Measurements from ENCODE around the gene NDUFA3.
"Not testable (repeated sequence)": the region's sequence is repeated elsewhere in the genome, so short reads cannot be mapped to it uniquely, and the experiment has no call there.

NDUFA3 gene

GRCh38 chr19:54102421-54103169 is at the start of gene NDUFA3:
Gene NDUFA3 (plus strand): TSS chr19:54102855. CDS start chr19:54102879, 24 bp downstream.
- peak within 1 kb of the TSS; percentile 96 for H3K27ac Mint-ChIP-seq
- H3K4me1 Mint-ChIP-seq (ENCODE audit: low read depth), result peaks cover 22% of the 10 kb centered on the region
- peaks cover 23% of the 10 kb centered on the region for H3K36me3 Mint-ChIP-seq (ENCODE audit: low read depth)
- no peaks in the 10 kb centered on the region for H3K9me3 Mint-ChIP-seq
- peak within 1 kb of the TSS; percentile 98 for H3K4me3 Mint-ChIP-seq
- H3K27me3 Mint-ChIP-seq, result no peaks in the 10 kb centered on the region

DNA sequence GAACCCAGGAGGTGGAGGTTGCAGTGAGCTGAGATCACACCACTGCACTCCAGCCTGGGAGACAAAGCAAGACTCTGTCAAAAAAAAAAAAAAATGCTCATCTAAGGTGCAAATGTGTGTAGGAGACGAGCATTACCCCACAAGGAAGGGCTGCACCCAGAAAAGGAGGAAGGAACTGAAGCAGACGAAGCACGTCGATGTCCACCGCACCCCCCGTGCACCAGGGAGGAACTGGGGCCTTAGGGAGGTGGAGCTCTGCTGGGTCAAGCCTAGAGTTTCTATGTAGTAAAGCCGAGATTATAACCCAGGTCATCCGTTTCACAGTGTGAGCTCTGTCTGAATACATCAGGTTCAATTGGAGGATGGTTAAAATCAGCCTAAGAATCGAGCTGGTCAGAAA is 40.0 kb upstream of the NDUFA3 start:
- no peak overlapping the region for H3K4me3 Mint-ChIP-seq
- H3K27ac Mint-ChIP-seq, result no peak overlapping the region
- no peaks in the 10 kb centered on the region for H3K9me3 Mint-ChIP-seq

GRCh38 chr19:54063350-54064116 is 39.1 kb upstream of the NDUFA3 start, which contains the start of gene VSTM1:
Gene VSTM1 (minus strand): TSS chr19:54063897. CDS start chr19:54063777, 120 bp downstream.
- H3K4me3 Mint-ChIP-seq, result no peak within 1 kb of the TSS
- H3K27me3 Mint-ChIP-seq, result peaks cover 16% of the 10 kb centered on the region
- no peak within 1 kb of the TSS for H3K27ac Mint-ChIP-seq
- no peaks in the 10 kb centered on the region for H3K36me3 Mint-ChIP-seq (ENCODE audit: low read depth)
- H3K9me3 Mint-ChIP-seq, result no peaks in the 10 kb centered on the region
- no peaks in the 10 kb centered on the region for H3K4me1 Mint-ChIP-seq (ENCODE audit: low read depth)

More for the DNA sequence above, 40.0 kb upstream of the NDUFA3 start:
- no peaks in the 10 kb centered on the region for H3K4me1 Mint-ChIP-seq (ENCODE audit: low read depth)
- peaks cover 16% of the 10 kb centered on the region for H3K27me3 Mint-ChIP-seq
- H3K36me3 Mint-ChIP-seq (ENCODE audit: low read depth), result no peaks in the 10 kb centered on the region

DNA sequence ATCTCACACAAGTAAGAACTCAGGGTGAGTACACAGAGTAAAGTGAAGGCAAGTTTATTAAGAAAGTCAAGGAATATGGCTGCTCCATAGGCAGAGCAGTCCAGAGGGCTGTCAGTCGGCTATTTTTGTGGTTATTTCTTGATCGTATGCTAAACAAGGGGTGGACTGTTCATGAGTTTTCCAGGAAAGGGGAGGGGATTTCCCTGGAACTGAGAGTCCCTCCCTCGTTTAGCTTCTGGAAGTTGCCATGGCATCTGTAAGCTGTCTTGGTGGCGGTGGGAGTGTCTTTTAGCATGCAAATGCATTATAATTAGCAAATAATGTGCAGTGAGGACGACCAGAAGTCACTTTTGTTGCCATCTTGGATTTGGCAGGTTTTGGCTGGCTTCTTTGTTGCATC is 33.2 kb upstream of the NDUFA3 start:
- H3K4me3 Mint-ChIP-seq, result no peak overlapping the region
- no peaks in the 10 kb centered on the region for H3K36me3 Mint-ChIP-seq (ENCODE audit: low read depth)
- H3K27ac Mint-ChIP-seq, result no peak overlapping the region
- no peaks in the 10 kb centered on the region for H3K4me1 Mint-ChIP-seq (ENCODE audit: low read depth)
- no peaks in the 10 kb centered on the region for H3K9me3 Mint-ChIP-seq
- H3K27me3 Mint-ChIP-seq, result peaks cover 7% of the 10 kb centered on the region

- no peak overlapping the region for H3K4me3 Mint-ChIP-seq
- no peaks in the 10 kb centered on the region for H3K4me1 Mint-ChIP-seq (ENCODE audit: low read depth)
- no peaks in the 10 kb centered on the region for H3K27me3 Mint-ChIP-seq
- no peaks in the 10 kb centered on the region for H3K36me3 Mint-ChIP-seq (ENCODE audit: low read depth)
- no peak overlapping the region for H3K27ac Mint-ChIP-seq
- H3K9me3 Mint-ChIP-seq, result no peaks in the 10 kb centered on the region
Observed at GRCh38 chr19:54073829-54074228, 28.8 kb upstream of the NDUFA3 start.

- Mint-ChIP-seq H3K4me3 (no peak overlapping the region), H3K36me3 (ENCODE audit: low read depth) (no peaks in the 10 kb centered on the region), H3K27ac (no peak overlapping the region), H3K9me3 (no peaks in the 10 kb centered on the region), H3K27me3 (no peaks in the 10 kb centered on the region), H3K4me1 (ENCODE audit: low read depth) (no peaks in the 10 kb centered on the region)
Observed at GRCh38 chr19:54074851-54075250, 27.8 kb upstream of the NDUFA3 start.

GRCh38 chr19:54077334-54077733 is 25.3 kb upstream of the NDUFA3 start:
- H3K27me3 Mint-ChIP-seq, result no peaks in the 10 kb centered on the region
- no peak overlapping the region for H3K27ac Mint-ChIP-seq
- no peaks in the 10 kb centered on the region for H3K4me1 Mint-ChIP-seq (ENCODE audit: low read depth)
- H3K36me3 Mint-ChIP-seq (ENCODE audit: low read depth), result no peaks in the 10 kb centered on the region
- H3K9me3 Mint-ChIP-seq, result no peaks in the 10 kb centered on the region
- H3K4me3 Mint-ChIP-seq, result no peak overlapping the region

DNA sequence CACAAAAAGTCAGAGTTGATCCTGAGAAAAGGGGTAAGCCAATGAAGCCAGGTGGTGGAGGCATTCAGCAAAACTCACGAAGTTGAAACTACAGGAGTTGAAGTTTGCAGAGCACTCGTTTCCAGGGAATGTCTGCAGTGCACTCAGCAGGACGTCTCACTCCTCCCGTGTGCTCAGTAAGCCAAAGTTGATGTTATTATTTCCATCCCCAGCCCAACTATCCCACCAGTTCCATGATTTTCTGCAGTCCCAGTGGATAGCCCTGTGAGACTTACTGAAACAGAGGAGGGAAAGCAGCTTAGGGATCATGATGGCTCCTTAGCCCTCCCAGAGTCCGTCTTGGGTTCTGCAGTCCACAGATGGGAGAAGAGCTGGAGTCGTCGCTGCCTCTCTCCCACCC is 21.6 kb upstream of the NDUFA3 start, which contains the start of gene TARM1:
TARM1 (minus strand) TSS at position 334 of the 400 bp plus-strand sequence; CDS start at position 309, 25 bp downstream.
- Mint-ChIP-seq H3K27ac (no peak within 1 kb of the TSS), H3K4me3 (no peak within 1 kb of the TSS), H3K27me3 (peaks cover 5% of the 10 kb centered on the region), H3K9me3 (peaks cover 10% of the 10 kb centered on the region), H3K4me1 (ENCODE audit: low read depth) (no peaks in the 10 kb centered on the region), H3K36me3 (ENCODE audit: low read depth) (no peaks in the 10 kb centered on the region)

- no peaks in the 10 kb centered on the region for H3K36me3 Mint-ChIP-seq (ENCODE audit: low read depth)
- no peaks in the 10 kb centered on the region for H3K4me1 Mint-ChIP-seq (ENCODE audit: low read depth)
- H3K4me3 Mint-ChIP-seq, result no peak overlapping the region
- H3K27ac Mint-ChIP-seq, result no peak overlapping the region
- peaks cover 13% of the 10 kb centered on the region for H3K27me3 Mint-ChIP-seq
- H3K9me3 Mint-ChIP-seq, result peaks cover 10% of the 10 kb centered on the region
Observed at GRCh38 chr19:54084410-54084809, 18.2 kb upstream of the NDUFA3 start.

DNA sequence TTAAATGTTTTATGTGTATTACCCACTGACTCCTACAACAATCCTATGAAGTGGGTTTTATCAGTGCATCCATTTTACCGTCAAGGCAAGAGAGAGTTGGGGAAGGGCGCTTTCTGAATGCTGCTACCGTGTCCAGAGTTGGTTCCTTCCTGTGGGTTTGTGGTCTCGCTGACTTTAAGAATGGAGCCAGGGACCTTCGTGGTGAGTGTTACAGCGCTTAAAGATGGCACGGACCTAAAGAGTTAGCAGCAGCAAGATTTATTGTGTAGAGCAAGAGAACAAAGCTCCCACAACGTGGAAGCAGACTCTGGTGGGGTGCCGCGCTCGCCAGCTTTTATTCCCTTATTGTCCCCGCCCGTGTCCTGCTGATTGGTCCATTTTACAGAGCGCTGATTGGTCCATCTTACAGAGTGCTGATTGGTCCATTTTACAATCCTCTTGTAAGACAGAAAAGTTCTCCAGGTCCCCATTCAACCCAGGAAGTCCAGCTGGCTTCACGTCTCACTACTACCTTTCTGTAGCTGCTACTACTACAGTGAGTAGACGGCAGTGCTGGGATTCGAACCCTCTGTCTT is 8.1 kb upstream of the NDUFA3 start:
- H3K27me3 Mint-ChIP-seq, result peaks cover 22% of the 10 kb centered on the region
- no peaks in the 10 kb centered on the region for H3K36me3 Mint-ChIP-seq (ENCODE audit: low read depth)
- H3K27ac Mint-ChIP-seq, result no peak overlapping the region
- no peaks in the 10 kb centered on the region for H3K9me3 Mint-ChIP-seq
- peaks cover 11% of the 10 kb centered on the region for H3K4me1 Mint-ChIP-seq (ENCODE audit: low read depth)
- no peak overlapping the region for H3K4me3 Mint-ChIP-seq

DNA sequence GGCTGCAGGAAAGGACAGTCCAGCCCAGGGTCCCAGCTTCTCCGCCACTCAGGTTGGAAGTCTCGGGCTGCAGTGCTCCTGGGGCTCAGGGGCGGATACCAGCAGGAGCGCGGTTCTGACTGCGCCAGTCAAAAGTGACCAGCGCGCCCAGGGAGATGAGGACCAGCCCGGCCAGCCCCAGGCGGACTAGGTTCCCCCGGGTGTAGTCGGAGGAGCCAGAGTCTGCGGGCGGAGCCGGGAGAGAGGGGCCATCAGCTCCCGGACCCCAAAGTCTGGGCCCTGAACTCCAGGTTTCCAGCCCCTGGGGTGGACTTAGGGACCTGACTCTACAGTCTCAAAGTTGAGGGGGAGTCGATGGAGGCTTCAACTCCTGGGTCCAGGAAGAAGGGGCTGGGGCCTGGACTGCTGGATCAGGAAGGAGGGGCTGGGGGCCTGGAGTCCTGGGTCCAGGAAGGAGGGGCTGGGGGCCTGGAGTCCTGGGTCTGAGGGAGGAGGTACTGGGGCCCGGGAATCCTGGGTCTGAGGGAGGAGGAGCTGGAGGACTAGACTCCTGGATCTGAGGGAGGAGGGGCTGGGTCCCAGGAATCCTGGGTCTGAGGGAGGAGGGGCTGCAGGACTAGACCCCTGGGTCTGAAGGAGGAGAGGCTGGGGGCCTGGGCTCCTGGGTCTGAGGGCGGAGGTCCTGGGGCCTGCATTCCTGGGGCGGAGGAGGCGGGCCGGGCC is 7.4 kb upstream of the NDUFA3 start:
- Mint-ChIP-seq H3K9me3 (no peaks in the 10 kb centered on the region), H3K4me3 (no peak overlapping the region), H3K27ac (no peak overlapping the region), H3K27me3 (peaks cover 22% of the 10 kb centered on the region), H3K36me3 (ENCODE audit: low read depth) (no peaks in the 10 kb centered on the region), H3K4me1 (ENCODE audit: low read depth) (peaks cover 11% of the 10 kb centered on the region)

GRCh38 chr19:54095859-54096616 is 6.6 kb upstream of the NDUFA3 start:
- H3K27ac Mint-ChIP-seq; H3K9me3 Mint-ChIP-seq; H3K36me3 Mint-ChIP-seq (ENCODE audit: low read depth): not testable (repeated sequence)
- H3K27me3 Mint-ChIP-seq, result peaks cover 22% of the 10 kb centered on the region
- H3K4me1 Mint-ChIP-seq (ENCODE audit: low read depth), result peaks cover 11% of the 10 kb centered on the region
- peak overlapping the region; percentile 68 for H3K4me3 Mint-ChIP-seq

DNA sequence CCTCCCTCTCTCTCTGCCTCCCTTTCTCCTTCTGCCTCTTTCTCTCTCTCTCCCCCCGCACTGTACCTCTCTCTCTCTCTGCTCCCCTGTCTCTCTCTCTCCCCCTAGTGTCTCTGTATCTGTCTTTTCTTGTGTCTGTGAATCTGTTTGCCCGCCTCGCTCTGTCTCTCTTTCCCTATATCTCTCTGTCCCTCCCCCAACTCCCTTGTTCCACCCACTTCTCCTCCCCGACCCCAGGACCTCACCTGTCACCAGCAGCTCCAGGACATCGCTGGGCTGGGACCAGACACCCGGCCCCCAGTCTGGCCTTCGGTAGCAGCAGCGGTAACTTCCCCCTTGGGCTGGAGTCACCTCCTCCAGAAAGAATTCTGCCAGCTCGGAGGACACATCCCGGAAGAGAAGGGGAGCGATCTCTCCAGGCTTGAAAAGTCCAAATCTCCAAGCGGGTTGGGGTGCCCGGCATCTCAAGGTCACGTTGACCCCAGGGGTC is 6.0 kb upstream of the NDUFA3 start:
- Mint-ChIP-seq H3K36me3 (ENCODE audit: low read depth) (no peaks in the 10 kb centered on the region), H3K27me3 (peaks cover 22% of the 10 kb centered on the region), H3K9me3 (no peaks in the 10 kb centered on the region), H3K4me1 (ENCODE audit: low read depth) (peaks cover 11% of the 10 kb centered on the region), H3K27ac (no peak overlapping the region), H3K4me3 (peak overlapping the region; percentile 68)
